NCI-H1930 (cell line): ENCODE measurements around the gene SCFD1.
A peak's percentile ranks its signal among the peaks of the same experiment; 100 is the strongest.
"Not testable (repeated sequence)": the region's sequence is repeated elsewhere in the genome, so short reads cannot be mapped to it uniquely, and the experiment has no call there.

ENCODE experiments used
- DNase-seq, 2 experiments: peaks; one replicate each; lab custom pipeline; 2025; lab: John Stamatoyannopoulos, UW

Gene SCFD1, protein sequence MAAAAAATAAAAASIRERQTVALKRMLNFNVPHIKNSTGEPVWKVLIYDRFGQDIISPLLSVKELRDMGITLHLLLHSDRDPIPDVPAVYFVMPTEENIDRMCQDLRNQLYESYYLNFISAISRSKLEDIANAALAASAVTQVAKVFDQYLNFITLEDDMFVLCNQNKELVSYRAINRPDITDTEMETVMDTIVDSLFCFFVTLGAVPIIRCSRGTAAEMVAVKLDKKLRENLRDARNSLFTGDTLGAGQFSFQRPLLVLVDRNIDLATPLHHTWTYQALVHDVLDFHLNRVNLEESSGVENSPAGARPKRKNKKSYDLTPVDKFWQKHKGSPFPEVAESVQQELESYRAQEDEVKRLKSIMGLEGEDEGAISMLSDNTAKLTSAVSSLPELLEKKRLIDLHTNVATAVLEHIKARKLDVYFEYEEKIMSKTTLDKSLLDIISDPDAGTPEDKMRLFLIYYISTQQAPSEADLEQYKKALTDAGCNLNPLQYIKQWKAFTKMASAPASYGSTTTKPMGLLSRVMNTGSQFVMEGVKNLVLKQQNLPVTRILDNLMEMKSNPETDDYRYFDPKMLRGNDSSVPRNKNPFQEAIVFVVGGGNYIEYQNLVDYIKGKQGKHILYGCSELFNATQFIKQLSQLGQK

GRCh38 chr14:30621940-30622830 is at the start of gene SCFD1:
TSS of gene SCFD1 (plus strand) at chr14:30622319. CDS start at chr14:30622339, 20 bp downstream.
- DNase-seq = peak; percentile 80 to 88

GRCh38 chr14:30572771-30573170 is 49.3 kb upstream of the SCFD1 start:
- no peak for DNase-seq

DNA sequence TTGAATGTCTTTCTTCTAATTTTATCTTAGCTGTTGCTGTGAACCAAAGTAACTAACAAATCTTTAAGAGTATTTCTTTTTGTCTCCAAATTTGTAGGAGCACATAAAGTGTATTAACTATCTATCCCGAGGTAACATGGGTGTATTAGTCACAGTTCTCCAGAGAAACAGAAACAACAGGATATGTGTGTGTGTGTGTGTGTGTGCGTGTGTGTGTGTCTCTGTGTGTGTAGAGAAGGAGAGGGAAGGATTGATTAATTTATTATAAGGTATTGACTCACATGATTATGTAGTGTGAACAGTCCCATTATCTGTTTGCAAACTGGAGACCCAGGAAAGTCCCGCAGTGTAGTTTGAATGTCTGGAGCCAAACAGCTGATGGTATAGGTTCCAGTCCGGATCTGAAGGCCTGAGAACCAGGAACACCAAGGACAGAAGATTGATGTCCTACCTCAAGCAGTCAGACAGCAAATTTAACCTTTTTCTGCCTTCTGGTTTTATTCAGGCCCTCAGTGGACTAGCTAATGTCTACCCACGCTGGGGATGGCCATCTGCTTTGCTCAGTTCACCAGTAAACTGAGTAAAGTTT is 48.8 kb upstream of the SCFD1 start:
- DNase-seq = no peak

DNA sequence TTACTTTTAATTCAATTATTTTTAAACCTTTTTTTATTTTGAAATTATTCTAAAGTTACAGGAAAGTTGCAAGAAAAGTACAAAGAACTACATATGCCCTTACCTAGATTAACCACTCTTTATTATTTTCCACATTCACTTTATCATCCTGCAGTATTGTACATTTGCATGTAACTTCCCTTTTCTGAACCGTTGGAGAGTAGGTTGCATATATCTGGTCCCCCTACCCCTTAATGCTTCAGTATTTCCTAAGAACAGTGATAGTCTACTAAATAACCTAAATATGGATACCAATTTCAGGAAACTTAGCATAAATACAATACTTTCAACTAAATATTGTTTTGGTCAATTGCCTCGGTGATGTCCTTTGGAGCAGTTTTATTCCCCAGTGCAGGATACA is 48.2 kb upstream of the SCFD1 start:
- DNase-seq = no peak

DNA sequence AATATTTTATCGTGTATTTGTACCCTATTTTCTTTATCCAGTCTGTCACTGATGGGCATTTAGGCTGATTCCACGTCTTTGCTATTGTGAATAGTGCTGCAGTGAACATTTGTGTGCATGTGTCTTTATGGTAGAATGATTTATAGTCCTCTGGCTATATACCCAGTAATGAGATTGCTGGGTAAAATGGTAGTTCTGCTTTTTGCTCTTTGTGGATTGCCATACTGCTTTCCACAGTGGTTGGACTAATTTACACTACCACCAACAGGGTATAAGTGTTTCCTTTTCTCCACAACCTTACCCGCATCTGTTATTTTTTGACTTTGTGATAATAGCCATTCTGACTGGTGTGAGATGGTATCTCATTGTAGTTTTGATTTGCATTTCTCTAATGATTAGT is 47.3 kb upstream of the SCFD1 start:
- not testable (repeated sequence) for DNase-seq

- DNase-seq = not testable (repeated sequence)
These were observed 45.8 kb upstream of the SCFD1 start for GRCh38 chr14:30576333-30576732.

DNA sequence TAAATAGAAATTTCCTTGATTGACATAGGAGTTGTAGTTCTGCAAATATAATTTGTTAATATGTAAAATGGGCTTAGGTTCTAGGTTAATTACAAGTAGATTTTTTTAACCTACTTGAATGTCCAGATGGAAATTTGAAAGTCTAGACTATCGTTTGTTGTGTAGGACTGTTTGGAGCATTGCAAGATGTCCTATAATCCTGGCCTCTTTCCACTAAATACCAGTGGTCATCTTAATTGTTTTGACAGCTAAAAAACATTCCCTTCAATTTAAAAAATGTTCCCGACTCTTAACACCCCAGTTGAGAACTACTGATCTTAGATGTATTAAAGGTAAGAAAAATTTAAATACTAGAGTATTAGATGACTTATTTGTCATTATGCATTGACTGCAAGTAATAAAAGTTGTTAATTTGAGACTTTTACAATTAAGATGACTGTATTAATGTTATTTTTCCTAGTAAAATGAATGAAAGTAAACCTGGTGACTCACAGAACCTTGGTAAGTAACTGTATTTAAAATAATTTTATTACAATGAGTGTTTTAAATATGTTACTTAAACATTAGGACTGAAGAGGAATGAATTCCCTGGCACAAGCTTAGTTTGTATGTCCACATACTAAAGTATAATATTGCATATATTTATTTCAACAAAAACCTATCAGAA is 41.4 kb upstream of the SCFD1 start:
- DNase-seq = no peak

DNA sequence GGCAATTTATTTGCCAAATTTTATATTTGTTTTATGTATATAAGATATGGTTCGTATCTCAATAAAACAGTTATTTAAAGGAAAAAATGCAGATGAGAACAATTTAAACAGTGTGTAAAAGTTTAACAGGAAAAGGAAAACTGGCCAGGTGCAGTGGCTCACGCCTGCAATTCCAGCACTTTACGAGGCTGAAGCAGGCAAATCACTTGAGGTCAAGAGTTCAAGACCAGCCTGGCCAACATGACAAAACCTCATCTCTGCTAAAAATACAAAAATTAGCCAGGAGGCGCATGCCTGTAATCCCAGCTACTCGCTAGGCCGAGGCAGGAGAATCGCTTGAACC is 40.9 kb upstream of the SCFD1 start:
- no peak for DNase-seq

DNA sequence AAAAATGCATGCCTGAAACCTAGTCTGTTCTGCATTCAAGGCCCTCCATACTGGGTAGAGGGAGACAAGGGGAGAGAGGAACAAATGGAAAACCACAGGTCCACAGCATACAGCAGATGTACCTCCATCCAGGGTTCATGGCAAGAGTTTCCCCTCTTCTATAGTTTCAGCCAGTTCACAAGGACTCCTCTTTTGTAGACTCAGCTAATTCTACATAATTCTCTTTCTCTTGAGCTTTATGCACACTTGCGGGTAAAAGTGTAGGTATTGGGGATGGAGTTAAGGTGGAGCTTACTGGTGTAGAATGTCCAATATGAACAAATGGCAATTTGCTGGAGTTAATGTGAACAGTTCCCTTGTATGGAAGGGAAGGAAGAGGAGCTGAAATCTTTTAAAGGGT is 39.7 kb upstream of the SCFD1 start:
- no peak for DNase-seq

DNA sequence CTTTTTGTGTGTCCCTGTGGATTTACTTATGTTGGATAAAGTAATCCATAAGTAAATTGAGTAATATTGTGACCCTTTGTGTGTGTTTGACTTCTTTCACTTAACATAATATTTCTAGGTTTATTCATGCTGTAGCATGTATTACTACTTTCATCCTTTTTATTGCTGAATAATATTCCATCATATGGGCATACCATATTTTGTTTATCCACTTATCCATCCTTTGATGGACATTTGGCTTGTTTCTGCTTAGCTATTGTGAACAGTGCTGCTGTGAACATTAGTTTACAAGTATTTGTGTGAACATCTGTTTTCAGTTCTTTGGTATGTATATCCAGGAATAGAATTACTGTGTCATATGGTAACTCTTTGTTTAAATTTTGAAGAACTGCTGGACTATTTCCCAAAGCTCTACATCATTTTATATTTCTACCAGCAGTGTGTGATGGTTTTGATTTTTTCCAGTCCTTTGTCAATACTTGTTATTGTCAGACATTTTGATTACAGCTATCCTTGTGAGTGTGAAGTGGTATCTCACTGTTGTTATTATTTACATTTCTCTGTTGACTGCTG is 38.0 kb upstream of the SCFD1 start:
- no peak for DNase-seq

DNA sequence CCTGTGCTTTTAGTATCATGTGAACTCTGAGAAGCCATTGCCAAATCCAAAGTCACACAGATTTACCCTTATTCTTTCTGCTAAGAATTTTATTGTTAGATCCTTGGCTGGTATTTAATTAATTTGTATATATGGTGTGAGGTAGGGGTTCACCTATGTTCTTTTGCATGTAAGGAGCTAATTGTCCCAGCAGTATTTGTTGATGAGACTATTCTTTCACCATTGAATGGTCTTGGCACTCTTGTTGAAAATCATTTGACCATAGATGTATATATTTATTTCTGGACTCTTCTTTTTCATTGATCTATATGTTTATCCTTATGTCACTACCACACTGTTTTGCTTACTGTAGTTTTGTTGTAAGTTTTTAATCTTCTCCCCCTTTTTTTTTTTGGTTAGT is 36.9 kb upstream of the SCFD1 start:
- no peak for DNase-seq

DNA sequence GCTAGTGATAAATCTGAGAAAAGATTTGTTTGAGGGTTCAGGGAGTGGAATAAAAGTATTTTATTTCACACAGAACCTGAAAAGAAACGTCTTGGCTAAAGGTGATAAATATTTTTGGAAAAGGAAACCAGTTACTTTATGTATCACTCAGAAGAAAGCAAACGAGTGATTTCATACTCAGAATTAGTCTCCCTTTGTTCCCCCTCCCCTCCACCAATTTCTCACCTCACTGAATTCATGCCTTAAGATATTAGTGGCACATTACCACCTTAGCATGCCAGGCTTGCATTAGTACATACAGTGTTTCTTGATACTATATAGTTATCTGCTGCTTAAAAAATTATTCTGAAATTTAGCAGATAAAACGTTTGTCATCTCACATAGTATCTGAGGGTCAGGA is 35.0 kb upstream of the SCFD1 start:
- DNase-seq = no peak

DNA sequence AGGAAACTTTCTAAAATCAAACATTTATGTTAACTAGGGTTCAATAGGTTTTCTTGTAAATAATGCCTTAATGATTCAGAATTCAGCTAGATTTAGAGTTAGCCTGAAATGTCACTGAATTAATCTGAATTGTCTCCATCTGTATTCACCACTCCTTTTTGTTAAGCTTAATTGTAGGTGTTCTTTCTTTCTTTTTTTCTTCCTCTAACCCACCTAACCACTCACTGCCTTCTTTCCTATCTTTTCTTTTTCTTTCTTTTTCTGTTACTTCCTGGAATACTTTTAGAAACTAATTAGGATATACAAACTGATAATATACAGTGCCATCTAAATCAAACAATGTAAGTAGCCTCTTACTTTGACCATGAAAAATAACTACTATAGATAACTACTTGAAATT is 33.2 kb upstream of the SCFD1 start:
- DNase-seq = no peak

DNA sequence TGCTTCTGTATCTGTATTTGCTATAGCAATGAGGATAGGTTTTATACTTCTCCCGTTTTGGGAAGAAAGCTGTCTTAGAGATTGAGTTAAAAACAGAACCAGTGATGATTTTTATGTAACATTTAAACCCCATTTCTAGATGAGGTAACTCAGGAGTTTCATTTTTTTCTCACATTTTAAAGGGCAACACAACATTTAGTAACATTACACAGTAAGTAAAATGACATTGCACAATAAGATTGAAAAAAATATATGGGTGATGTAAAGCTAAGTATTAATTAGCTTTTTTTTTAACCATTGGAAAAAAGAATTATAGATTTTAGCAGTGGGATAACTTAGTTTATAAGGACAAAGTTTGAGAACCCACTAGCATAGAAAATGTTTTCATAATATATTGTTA is 25.2 kb upstream of the SCFD1 start:
- DNase-seq = no peak

GRCh38 chr14:30597504-30597903 is 24.6 kb upstream of the SCFD1 start:
- no peak for DNase-seq

- no peak for DNase-seq
These were observed 20.9 kb upstream of the SCFD1 start for GRCh38 chr14:30600922-30601918.

DNA sequence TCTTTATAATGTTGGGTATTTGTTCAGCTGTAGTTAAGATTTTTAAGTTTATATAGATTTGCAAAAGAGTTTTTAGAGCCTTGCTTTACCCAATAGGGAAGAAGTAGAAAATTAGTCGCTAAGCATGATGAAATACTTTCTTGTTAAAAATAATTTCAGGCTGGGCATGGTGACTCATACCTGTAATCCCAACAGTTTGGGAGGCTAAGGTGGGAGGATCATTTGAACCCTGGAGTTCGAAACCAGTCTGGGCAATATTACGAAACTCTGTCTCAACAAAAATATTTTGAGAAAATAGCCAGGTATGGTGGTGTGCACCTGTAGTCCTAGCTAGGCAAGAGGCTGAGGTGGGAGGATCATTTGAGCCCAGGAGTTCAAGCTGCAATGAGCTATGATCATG is 18.7 kb upstream of the SCFD1 start:
- DNase-seq = no peak

- DNase-seq = not testable (repeated sequence)
These were observed 17.4 kb upstream of the SCFD1 start for GRCh38 chr14:30604696-30605095.

DNA sequence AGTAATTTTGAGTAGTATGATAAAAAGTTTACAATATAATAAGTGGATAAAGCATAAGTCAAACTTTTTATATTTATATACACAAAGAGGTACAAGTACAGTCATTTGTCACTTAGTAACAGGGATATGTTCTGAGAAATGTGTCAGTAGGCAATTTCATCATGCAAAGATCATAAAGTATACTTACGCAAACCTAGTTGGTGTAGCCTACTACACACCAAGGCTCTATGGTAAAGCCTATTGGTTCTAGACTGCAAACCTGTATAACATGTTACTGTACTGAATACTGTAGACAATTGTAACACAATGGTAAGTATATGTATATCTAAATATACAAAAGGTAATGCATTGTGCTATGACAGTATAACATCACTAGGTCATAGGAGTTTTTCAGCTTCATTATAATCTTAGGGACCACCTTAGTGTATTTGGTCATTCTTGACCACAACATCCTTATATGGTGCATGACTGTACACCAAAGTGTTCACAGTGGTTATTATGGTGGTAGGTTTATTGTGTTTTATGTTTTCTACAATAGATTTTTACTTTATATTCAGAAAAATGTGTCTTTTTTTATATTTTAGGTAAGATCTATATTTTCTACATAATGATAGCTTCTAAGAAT is 14.9 kb upstream of the SCFD1 start:
- no peak for DNase-seq

GRCh38 chr14:30608533-30609006 is 13.5 kb upstream of the SCFD1 start:
- no peak for DNase-seq
